ENCODE measurements around the gene PTK7. TPM values are rescaled to one million over a fixed set of nuclear protein-coding genes. Genes with fewer than 3 reads are reported as not detected.
"Not testable (repeated sequence)": the region's sequence is repeated elsewhere in the genome, so short reads cannot be mapped to it uniquely, and the experiment has no call there.

The PTK7 gene
- total RNA-seq, 1 donor: 44.6 TPM

DNA sequence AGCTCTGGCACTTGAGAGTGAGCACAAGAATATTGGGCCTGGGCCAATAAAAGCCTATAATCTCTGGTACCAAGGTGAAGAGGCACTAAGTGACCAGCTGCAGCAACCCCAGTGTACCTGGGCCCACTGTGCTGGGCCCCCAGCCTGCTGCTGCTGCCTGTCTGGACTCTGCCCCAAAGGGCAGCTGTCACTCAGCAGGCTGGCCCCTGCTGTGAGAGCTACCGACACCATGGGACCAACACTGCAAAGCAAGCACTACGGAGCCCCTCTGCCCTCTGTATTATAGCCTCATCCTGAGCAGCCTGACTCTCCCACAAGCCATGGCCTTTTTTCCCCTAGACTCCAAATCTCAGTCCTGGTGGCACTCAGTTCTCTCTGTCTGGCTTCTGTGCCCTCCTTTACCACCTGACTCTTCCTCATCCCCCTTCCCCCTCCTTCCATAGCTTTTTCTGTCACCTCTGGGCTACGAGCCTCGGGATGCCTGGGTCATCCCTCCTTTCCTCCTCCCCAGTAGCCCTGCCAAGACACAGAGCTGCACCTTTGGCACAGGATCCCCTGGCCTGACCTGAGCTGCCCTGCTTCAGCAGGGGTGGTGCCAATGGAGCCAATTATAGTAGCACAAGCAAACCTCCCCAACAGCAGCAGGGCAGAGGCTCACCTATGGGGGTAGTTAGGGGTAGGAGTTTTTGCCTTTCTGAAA is 40.5 kb upstream of the PTK7 start:
- no peak for DNase-seq (ENCODE audit: low read depth)
- TF ChIP-seq, protein P1, sequence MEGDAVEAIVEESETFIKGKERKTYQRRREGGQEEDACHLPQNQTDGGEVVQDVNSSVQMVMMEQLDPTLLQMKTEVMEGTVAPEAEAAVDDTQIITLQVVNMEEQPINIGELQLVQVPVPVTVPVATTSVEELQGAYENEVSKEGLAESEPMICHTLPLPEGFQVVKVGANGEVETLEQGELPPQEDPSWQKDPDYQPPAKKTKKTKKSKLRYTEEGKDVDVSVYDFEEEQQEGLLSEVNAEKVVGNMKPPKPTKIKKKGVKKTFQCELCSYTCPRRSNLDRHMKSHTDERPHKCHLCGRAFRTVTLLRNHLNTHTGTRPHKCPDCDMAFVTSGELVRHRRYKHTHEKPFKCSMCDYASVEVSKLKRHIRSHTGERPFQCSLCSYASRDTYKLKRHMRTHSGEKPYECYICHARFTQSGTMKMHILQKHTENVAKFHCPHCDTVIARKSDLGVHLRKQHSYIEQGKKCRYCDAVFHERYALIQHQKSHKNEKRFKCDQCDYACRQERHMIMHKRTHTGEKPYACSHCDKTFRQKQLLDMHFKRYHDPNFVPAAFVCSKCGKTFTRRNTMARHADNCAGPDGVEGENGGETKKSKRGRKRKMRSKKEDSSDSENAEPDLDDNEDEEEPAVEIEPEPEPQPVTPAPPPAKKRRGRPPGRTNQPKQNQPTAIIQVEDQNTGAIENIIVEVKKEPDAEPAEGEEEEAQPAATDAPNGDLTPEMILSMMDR (IDR thresholded peaks at IDR 0.05; ENCODE audit: insufficient read depth, low read length): no peak
- H3K4me3 ChIP-seq (ENCODE audit: low read depth, low read length): no peak overlapping the region

DNA sequence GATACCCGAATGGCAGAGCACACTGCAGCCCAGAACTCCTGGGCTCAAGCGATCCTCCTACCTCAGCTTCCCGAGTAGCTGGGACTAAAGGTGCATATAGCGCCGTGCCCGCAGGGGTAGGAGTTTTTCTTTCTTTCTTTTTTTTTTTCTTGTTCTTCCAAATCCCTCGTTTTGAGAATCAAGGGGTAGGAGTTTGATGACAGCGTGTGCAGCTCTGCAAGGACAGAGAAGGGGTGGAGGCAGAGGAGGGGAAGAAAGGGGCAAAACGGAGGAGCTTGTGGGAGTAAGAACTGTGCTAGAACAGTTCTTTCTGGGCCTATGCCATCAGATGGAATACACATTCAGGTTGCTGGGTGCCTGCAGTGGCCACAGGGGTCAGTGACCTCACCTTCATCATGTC is 39.4 kb upstream of the PTK7 start:
- TF ChIP-seq, protein P1 (IDR thresholded peaks at IDR 0.05; ENCODE audit: insufficient read depth, low read length): no peak
- H3K4me3 ChIP-seq (ENCODE audit: low read depth, low read length): no peak overlapping the region
- DNase-seq (ENCODE audit: low read depth): no peak

DNA sequence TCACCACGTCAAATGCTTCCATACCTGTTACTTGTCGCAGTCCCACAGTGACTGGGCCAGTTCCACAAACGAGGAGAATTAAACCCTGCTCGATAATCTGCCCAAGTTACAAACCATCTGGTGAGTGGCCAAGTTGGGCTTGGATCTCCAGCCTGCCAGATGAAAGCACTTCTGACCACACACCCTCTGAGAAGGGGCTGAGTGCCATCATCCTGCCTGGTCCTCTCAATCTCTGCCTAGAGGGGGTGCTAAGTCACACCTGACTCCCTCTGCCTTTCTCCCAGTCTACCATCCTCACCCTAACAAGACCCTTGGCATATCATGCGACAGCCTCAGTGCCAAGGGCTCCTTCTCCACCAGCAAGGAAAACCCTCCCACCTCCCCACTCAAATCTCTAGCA is 38.9 kb upstream of the PTK7 start:
- TF ChIP-seq, protein P1 (IDR thresholded peaks at IDR 0.05; ENCODE audit: insufficient read depth, low read length): no peak
- DNase-seq (ENCODE audit: low read depth): no peak
- no peak overlapping the region for H3K4me3 ChIP-seq (ENCODE audit: low read depth, low read length)

DNA sequence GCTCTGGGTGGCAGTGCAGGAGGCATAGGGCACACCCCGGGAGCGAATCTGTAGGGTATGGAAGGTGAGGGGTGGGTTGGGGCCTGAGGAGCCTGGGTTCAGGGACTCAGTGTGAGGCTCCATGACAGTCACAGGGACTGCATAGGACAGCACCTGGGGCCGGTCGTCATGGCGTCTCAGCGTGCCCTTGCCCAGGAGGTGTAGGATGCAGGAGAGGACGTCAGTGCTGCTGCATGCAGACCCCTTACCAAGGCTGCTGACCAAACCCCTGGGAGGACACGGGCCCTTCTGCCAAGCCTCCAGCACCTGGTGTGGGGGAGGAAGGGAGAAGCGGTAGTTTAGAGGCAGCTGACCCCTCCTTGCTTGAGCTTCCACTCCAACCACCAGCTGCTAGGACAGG is 38.4 kb upstream of the PTK7 start:
- no peak overlapping the region for H3K4me3 ChIP-seq (ENCODE audit: low read depth, low read length)
- DNase-seq (ENCODE audit: low read depth): no peak
- TF ChIP-seq, protein P1 (IDR thresholded peaks at IDR 0.05; ENCODE audit: insufficient read depth, low read length): no peak

DNA sequence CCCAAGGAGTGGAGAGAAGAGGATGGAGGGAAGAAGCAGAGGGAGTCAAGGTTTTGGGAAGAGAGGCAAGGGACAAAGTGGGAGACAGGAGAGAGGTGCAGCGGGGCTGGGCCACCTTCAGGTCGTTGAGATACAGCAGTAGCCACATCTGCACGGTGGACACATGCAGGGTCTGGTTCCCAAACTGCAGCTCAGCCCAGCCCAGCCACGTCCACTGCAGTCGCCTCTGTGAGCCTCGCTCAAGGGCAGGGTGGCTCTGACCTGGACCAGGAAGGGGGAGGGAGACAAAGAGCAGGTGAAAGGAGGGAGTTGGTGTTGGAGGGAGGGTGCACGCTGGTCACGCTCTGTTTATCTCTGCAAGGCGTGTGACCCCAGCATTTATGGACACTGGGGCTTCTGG is 37.4 kb upstream of the PTK7 start:
- TF ChIP-seq, protein P1 (IDR thresholded peaks at IDR 0.05; ENCODE audit: insufficient read depth, low read length): no peak
- DNase-seq (ENCODE audit: low read depth): no peak

DNA sequence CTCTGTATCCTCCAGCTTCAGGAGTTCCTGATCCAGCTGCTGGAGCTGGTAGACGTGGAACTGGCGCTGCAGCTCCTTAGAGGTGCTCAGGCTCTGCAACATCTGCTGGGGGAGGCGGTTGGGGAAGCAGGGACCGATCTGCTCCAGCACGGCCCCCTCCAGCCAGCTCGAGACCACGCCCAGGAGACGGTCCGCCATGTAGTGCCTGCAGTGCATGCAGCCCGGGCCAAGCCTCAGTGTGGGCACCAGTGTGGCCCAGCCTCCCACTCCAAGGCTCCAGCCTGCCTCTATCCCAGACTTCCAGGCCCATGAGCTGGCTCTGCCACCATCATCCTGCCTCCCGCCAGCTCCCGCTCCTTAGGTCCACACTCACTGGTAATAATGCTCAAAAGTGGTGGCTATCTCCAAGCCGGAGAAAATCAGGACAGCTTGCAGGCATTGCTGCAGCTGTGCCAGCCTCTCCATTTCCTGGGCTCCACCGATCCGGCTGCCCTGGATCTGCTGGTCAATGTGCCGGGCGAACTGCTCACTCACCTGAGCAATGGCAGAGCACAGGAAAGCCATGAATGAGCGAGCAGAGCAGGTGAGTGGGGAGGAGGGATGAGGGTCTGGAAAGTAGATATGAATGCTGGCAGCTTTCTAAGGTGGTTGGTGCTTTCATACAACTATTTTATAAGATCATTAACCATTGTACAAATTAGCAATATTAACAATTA is 35.4 kb upstream of the PTK7 start:
- TF ChIP-seq, protein P1 (IDR thresholded peaks at IDR 0.05; ENCODE audit: insufficient read depth, low read length): no peak
- H3K4me3 ChIP-seq (ENCODE audit: low read depth, low read length): no peak overlapping the region
- no peak for DNase-seq (ENCODE audit: low read depth)

More for the DNA sequence above, 37.4 kb upstream of the PTK7 start:
- H3K4me3 ChIP-seq (ENCODE audit: low read depth, low read length): no peak overlapping the region

DNA sequence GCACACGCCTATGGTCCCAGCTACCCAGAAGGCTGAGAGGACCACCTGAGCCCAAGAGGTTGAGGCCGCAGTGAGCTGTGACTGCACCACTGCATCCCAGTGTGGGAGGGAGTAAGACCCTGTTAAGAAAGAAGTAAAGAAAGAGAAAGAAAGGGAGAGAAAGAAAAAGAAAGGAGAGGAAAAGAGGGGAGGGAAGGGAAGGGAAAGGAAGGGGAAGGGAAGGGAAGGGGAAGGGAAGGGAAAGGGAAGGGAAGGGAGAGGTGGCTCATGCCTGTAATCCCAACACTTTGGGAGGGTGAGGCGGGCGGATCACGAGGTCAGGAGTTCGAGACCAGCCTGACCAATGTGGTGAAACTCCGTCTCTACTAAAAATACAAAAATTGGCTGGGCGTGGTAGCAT is 34.6 kb upstream of the PTK7 start:
- not testable (repeated sequence) for DNase-seq (ENCODE audit: low read depth); H3K4me3 ChIP-seq (ENCODE audit: low read depth, low read length)
